Chondrocyte (in vitro differentiated cells): ENCODE measurements around the gene CPEB4. TPM values are rescaled to one million over a fixed set of nuclear protein-coding genes. Genes with fewer than 3 reads are reported as not detected.

Source experiments
- DNase-seq: peaks from one replicate; pipeline ENCODE4 v3.0.0; 2021; ENCODE audit warnings: mixed read lengths, low spot score
- H3K27ac Mint-ChIP-seq: one replicate; pipeline ENCODE4 v1.8.0; 2021; ENCODE audit warnings: mild to moderate bottlenecking, moderate library complexity, mixed read lengths; ENCODE audit not compliant: unreplicated experiment
- H3K27me3 Mint-ChIP-seq: 2 replicates; pipeline ENCODE4 v1.8.0; 2021; ENCODE audit warnings: low read depth, mixed read lengths
- H3K36me3 Mint-ChIP-seq: 2 replicates; pipeline ENCODE4 v1.8.0; 2021; ENCODE audit warnings: low read depth, mixed read lengths
- H3K4me1 Mint-ChIP-seq: 2 replicates; pipeline ENCODE4 v1.8.0; 2021; ENCODE audit warnings: low read depth, mild to moderate bottlenecking, mixed read lengths
- H3K4me3 Mint-ChIP-seq: one replicate; pipeline ENCODE4 v1.8.0; 2021; ENCODE audit warnings: mild to moderate bottlenecking, moderate library complexity, mixed read lengths; ENCODE audit not compliant: unreplicated experiment
- H3K9me3 Mint-ChIP-seq: 2 replicates; pipeline ENCODE4 v1.8.0; 2021; ENCODE audit warnings: low read depth, mixed read lengths
- total RNA-seq: library from RNA; stranded (reverse); gene quantifications from 3 replicates; pipeline ENCODE4 v1.2.1, GENCODE V29; 2021
- TF ChIP-seq, protein P1 (sequence below): fragments of 200-600 bp; sonication (generic); IDR thresholded peaks from 2 replicates; pipeline ENCODE4 v1.5.0; 2021; ENCODE audit warnings: antibody characterized with exemption, mild to moderate bottlenecking, moderate library complexity

CPEB4 gene
- total RNA-seq, 1 donor from 2014 or later = 27.1 TPM

GRCh38 chr5:173901705-173902104 lies 13.6 kb downstream of the CPEB4 start:
- Mint-ChIP-seq H3K36me3 (peaks cover 2% of the 10 kb centered on the region), H3K4me1 (peaks cover 30% of the 10 kb centered on the region), H3K27ac (peak overlapping the region; percentile 41), H3K4me3 (no peak overlapping the region), H3K9me3 (no peaks in the 10 kb centered on the region), H3K27me3 (no peaks in the 10 kb centered on the region)
- TF ChIP-seq, protein P1, sequence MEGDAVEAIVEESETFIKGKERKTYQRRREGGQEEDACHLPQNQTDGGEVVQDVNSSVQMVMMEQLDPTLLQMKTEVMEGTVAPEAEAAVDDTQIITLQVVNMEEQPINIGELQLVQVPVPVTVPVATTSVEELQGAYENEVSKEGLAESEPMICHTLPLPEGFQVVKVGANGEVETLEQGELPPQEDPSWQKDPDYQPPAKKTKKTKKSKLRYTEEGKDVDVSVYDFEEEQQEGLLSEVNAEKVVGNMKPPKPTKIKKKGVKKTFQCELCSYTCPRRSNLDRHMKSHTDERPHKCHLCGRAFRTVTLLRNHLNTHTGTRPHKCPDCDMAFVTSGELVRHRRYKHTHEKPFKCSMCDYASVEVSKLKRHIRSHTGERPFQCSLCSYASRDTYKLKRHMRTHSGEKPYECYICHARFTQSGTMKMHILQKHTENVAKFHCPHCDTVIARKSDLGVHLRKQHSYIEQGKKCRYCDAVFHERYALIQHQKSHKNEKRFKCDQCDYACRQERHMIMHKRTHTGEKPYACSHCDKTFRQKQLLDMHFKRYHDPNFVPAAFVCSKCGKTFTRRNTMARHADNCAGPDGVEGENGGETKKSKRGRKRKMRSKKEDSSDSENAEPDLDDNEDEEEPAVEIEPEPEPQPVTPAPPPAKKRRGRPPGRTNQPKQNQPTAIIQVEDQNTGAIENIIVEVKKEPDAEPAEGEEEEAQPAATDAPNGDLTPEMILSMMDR = no peak
- DNase-seq = no peak

GRCh38 chr5:173902334-173902733 lies 14.2 kb downstream of the CPEB4 start:
- H3K36me3 Mint-ChIP-seq = peaks cover 2% of the 10 kb centered on the region
- DNase-seq = no peak
- peak overlapping the region; percentile 32 for H3K27ac Mint-ChIP-seq
- TF ChIP-seq, protein P1 = no peak
- no peaks in the 10 kb centered on the region for H3K27me3 Mint-ChIP-seq
- H3K4me1 Mint-ChIP-seq = peaks cover 31% of the 10 kb centered on the region
- H3K4me3 Mint-ChIP-seq = no peak overlapping the region
- H3K9me3 Mint-ChIP-seq = no peaks in the 10 kb centered on the region

DNA sequence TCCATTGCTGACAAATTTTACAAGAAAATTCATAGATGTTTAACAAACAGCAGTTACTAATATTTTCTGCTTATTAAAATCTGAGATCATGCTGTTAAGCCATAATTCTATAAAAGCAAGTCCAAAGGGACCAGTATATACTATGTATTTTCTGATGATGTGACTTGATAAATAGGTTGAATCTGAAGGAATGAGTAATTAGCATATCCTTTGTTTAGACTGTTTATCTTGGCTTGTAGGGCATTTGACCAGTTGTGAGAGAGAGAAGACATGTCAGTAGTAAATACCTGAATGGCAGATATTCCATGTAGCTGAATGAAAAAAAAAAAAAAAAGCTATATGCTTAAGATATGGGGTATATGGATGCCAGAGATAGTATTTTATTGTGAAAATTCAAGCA lies 14.6 kb downstream of the CPEB4 start:
- H3K4me3 Mint-ChIP-seq = no peak overlapping the region
- no peaks in the 10 kb centered on the region for H3K27me3 Mint-ChIP-seq
- H3K36me3 Mint-ChIP-seq = peaks cover 2% of the 10 kb centered on the region
- no peak for DNase-seq
- H3K9me3 Mint-ChIP-seq = no peaks in the 10 kb centered on the region
- TF ChIP-seq, protein P1 = no peak
- H3K27ac Mint-ChIP-seq = no peak overlapping the region
- H3K4me1 Mint-ChIP-seq = peaks cover 36% of the 10 kb centered on the region

DNA sequence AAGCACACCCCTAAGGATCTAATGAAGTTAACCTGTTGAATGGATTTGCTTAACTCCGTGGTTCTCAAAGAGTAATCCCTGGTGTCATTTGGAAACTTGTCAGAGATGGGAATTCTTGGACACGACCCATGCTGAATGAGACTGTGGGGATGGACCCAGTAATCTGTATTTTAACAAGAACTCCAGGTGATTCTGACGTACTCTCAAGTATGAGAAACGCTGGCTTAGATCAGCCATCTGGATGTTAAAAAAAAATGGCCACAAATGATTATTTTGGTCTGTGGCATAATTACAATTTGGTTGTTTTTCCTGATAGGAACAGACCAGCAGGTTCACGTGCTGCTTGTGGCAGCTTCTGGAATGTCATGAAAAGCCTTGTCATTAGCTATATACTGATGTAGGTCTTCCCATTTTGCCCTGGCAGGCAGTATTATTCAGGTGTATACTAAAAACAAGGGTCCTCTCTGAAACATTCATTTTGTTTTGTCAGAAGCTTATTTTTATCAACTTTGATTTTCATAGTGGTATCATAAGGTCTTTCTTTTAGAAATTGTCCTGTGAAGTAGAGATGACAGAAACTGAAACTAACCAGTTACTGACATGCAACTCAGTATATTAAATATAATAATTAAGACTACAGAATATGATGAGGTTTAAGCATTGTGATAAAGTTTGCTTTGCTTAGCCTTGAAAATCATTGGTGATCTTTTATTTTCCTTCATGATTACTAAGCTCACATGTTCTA lies 15.4 kb downstream of the CPEB4 start:
- no peaks in the 10 kb centered on the region for H3K9me3 Mint-ChIP-seq
- DNase-seq = no peak
- no peak overlapping the region for H3K4me3 Mint-ChIP-seq
- H3K36me3 Mint-ChIP-seq = peaks cover 2% of the 10 kb centered on the region
- H3K27me3 Mint-ChIP-seq = no peaks in the 10 kb centered on the region
- H3K27ac Mint-ChIP-seq = no peak overlapping the region
- TF ChIP-seq, protein P1 = no peak
- H3K4me1 Mint-ChIP-seq = peaks cover 44% of the 10 kb centered on the region

- TF ChIP-seq, protein P1 = no peak
- no peak overlapping the region for H3K4me3 Mint-ChIP-seq
- DNase-seq = no peak
- H3K27ac Mint-ChIP-seq = no peak overlapping the region
- H3K9me3 Mint-ChIP-seq = no peaks in the 10 kb centered on the region
- H3K27me3 Mint-ChIP-seq = no peaks in the 10 kb centered on the region
- peaks cover 50% of the 10 kb centered on the region for H3K4me1 Mint-ChIP-seq
- peaks cover under 1% of the 10 kb centered on the region for H3K36me3 Mint-ChIP-seq
Observed at GRCh38 chr5:173904151-173904550, 16.0 kb downstream of the CPEB4 start.
